NB4 (cell line): ENCODE results near the gene CASP3.

ENCODE experiments used
- CTCF ChIP-seq: IDR thresholded peaks from one replicate; pipeline ENCODE4 v1.5.1; 2012; ENCODE audit warnings: low read depth, low read length
- MAX ChIP-seq: IDR thresholded peaks from 2 replicates; pipeline ENCODE4 v1.6.1; 2011; ENCODE audit warnings: low read depth, low read length
- MYC ChIP-seq: IDR thresholded peaks from 2 replicates; pipeline ENCODE4 v1.6.1; 2011; ENCODE audit warnings: low read depth, low read length
- POLR2A ChIP-seq: IDR thresholded peaks from 2 replicates; pipeline ENCODE4 v1.6.1; 2011; ENCODE audit warnings: mild to moderate bottlenecking; ENCODE audit not compliant: insufficient read length; ENCODE audit errors: extremely low read depth

- TF ChIP-seq POLR2A (no peak), CTCF (no peak), MAX (no peak), MYC (no peak)
Observed at GRCh38 chr4:184671101-184671500, 21.9 kb upstream of the CASP3 start.
